ENCODE measurements around the gene LIME1.

Gene LIME1

GRCh38 chr20:63735859-63736718 is at the start of gene LIME1:
Gene LIME1, plus strand, starts transcription at chr20:63736664. Its CDS starts 886 bp downstream, at chr20:63737550.
- no peak for DNase-seq (ENCODE audit: low read depth, low spot score)

GRCh38 chr20:63687419-63688178 is 48.9 kb upstream of the LIME1 start:
- DNase-seq (ENCODE audit: low read depth, low spot score) = no peak

GRCh38 chr20:63688228-63689045 is 48.0 kb upstream of the LIME1 start:
- DNase-seq (ENCODE audit: low read depth, low spot score) = no peak

- DNase-seq (ENCODE audit: low read depth, low spot score) = no peak
Observed at GRCh38 chr20:63689046-63690002, 47.1 kb upstream of the LIME1 start.

- DNase-seq (ENCODE audit: low read depth, low spot score) = no peak
Observed at GRCh38 chr20:63690003-63690897, 46.2 kb upstream of the LIME1 start.

- no peak for DNase-seq (ENCODE audit: low read depth, low spot score)
Observed at GRCh38 chr20:63690898-63691710, 45.4 kb upstream of the LIME1 start.

- no peak for DNase-seq (ENCODE audit: low read depth, low spot score)
Observed at GRCh38 chr20:63691711-63692435, 44.6 kb upstream of the LIME1 start.

- no peak for DNase-seq (ENCODE audit: low read depth, low spot score)
Observed at GRCh38 chr20:63692436-63693082, 43.9 kb upstream of the LIME1 start.

- no peak for DNase-seq (ENCODE audit: low read depth, low spot score)
Observed at GRCh38 chr20:63693083-63693732, 43.3 kb upstream of the LIME1 start.

- no peak for DNase-seq (ENCODE audit: low read depth, low spot score)
Observed at GRCh38 chr20:63693733-63694583, 42.5 kb upstream of the LIME1 start.

- no peak for DNase-seq (ENCODE audit: low read depth, low spot score)
Observed at GRCh38 chr20:63694584-63695423, 41.7 kb upstream of the LIME1 start.

- no peak for DNase-seq (ENCODE audit: low read depth, low spot score)
Observed at GRCh38 chr20:63695424-63696305, 40.8 kb upstream of the LIME1 start.

GRCh38 chr20:63696306-63696627 is 40.2 kb upstream of the LIME1 start:
- DNase-seq (ENCODE audit: low read depth, low spot score) = peak; percentile 73

- DNase-seq (ENCODE audit: low read depth, low spot score) = peak; percentile 41
Observed at GRCh38 chr20:63696628-63697356, 39.7 kb upstream of the LIME1 start, which contains the start of gene TNFRSF6B. Gene TNFRSF6B, plus strand, starts transcription at chr20:63696652. Its CDS starts 116 bp downstream, at chr20:63696768.
